ENCODE results near the gene LIMS2. TPM values are rescaled to one million over a fixed set of nuclear protein-coding genes. Genes with fewer than 3 reads are reported as not detected.

LIMS2 gene
- polyA plus RNA-seq, 1 donor (not counting 4 experiments of a cell fraction or from before 2014, with no cell fraction given) = not detected

DNA sequence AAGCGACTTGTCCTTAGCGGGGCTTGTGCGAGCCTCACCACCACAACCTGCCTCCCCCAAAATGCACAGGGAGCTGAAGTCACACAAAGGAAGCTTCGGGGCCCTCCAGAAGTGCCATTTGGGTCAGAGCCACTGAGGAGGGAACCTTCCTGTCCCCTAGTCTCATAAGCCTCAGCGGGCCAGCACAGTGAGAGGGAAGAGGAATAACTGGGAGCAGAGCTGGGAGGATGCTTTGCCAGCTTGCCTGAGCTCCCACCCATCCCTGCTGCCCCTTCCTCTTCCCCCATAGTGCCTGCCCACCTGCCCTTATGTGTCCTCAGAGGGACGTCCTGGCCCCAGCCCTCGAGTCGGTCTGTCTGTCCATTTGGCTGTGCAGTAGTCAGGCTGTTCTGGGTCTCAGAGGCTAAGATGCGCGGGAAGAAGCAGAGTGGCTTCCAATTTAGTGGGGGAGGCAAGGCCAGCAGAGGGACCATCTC is 81.2 kb downstream of the LIMS2 start:
- FAIRE-seq (no peak), DNase-seq (ENCODE audit: low read depth, low spot score) (no peak)
- no peak overlapping the region for H3K9ac ChIP-seq (ENCODE audit: control insufficient read depth, extremely low read depth, insufficient read depth, low read length)
- dilution Hi-C loops (cut with MboI; ENCODE audit: extremely low pct_ligation_motif_present, low sequenced_read_pairs) = loop anchor here (25.0 kb wide), 1 partner anchor 93 kb away; the partner anchor contains the start of gene LIMS2
- H4K20me1 ChIP-seq (ENCODE audit: control insufficient read depth, extremely low read depth, insufficient read depth, low read length) = no peaks in the 10 kb centered on the region
- H3K79me2 ChIP-seq (ENCODE audit: control insufficient read depth, insufficient read depth, low read length) = no peaks in the 10 kb centered on the region
- no peak overlapping the region for H3K4me3 ChIP-seq (ENCODE audit: control insufficient read depth in 2 of 3, extremely low read depth in 1 of 3, insufficient read depth in 2 of 3, low read depth in 1 of 3, low read length in 3 of 3)
- no peak overlapping the region for H2AFZ ChIP-seq (ENCODE audit: control insufficient read depth, low read length)
- no peaks in the 10 kb centered on the region for H3K27me3 ChIP-seq (ENCODE audit: control insufficient read depth, extremely low read depth, insufficient read depth, low read length)
- H3K9me1 ChIP-seq (ENCODE audit: control insufficient read depth, extremely low read depth, insufficient read depth, low read length) = no peaks in the 10 kb centered on the region
- no peak overlapping the region for H3K4me2 ChIP-seq (ENCODE audit: control insufficient read depth, extremely low read depth, insufficient read depth, low read depth, low read length)
- TF ChIP-seq EZH2 (IDR thresholded peaks at IDR 0.05; ENCODE audit: low read length) = no peak
- TF ChIP-seq, protein P1, sequence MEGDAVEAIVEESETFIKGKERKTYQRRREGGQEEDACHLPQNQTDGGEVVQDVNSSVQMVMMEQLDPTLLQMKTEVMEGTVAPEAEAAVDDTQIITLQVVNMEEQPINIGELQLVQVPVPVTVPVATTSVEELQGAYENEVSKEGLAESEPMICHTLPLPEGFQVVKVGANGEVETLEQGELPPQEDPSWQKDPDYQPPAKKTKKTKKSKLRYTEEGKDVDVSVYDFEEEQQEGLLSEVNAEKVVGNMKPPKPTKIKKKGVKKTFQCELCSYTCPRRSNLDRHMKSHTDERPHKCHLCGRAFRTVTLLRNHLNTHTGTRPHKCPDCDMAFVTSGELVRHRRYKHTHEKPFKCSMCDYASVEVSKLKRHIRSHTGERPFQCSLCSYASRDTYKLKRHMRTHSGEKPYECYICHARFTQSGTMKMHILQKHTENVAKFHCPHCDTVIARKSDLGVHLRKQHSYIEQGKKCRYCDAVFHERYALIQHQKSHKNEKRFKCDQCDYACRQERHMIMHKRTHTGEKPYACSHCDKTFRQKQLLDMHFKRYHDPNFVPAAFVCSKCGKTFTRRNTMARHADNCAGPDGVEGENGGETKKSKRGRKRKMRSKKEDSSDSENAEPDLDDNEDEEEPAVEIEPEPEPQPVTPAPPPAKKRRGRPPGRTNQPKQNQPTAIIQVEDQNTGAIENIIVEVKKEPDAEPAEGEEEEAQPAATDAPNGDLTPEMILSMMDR (optimal IDR thresholded peaks at IDR 0.05 in 1 of 3, IDR thresholded peaks at IDR 0.05 in 1 of 3, conservative IDR thresholded peaks at IDR 0.05 in 1 of 3; ENCODE audit: extremely low read depth in 1 of 3, insufficient read depth in 2 of 3, low read length in 3 of 3) = no peak
- H3K36me3 ChIP-seq (ENCODE audit: control insufficient read depth in 2 of 2, extremely low read depth in 1 of 2, insufficient read depth in 2 of 2, low read length in 2 of 2) = no peaks in the 10 kb centered on the region
- H3K27ac ChIP-seq (ENCODE audit: control insufficient read depth, insufficient read depth, low read length) = no peak overlapping the region
- no peaks in the 10 kb centered on the region for H3K4me1 ChIP-seq (ENCODE audit: control insufficient read depth, extremely low read depth, insufficient read depth, low read length)
- H3K9me3 ChIP-seq (ENCODE audit: control insufficient read depth, low read depth, low read length) = no peaks in the 10 kb centered on the region

DNA sequence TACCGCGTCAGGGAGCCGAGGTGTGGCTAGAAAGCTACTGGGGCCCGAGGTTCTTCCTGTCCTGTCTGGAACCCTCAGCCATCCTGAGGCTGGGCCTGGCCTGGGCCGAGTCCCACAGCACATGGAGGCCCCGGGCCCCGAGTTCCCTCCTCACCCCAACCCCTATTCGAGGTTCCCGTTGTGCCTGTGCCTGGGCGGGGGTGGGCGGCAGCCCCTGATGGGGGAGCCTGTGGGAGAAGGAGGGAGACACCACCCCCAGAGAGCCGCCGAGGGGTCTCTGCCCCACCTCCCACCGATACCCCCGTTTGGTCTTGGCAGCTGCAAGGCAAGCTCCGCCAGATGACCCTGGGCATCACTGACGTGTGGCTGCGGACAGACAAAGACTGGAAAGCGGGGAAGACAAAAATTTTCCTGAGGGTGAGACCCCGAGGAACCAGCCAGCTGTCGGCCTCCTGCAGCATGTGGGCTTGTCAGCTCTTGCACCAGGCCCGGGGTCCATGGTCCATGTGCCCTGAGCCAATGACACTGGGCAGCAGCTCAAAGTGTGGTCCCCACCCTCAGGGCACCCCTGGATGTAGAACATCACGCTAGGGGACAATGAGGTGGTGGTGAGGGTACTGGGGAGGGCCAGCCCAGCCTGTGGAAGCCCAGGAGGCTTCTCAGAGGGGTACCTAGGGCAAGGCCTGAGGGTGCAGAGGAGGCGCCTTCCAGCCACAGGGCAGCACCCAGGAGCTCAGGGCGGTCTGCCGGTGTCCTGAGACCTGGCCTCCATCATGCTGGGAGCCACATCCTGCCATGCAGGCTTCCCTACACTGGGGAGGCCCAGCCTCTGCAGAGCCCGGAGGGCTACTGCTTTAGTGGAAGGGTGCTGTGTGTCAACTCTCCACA is 81.9 kb downstream of the LIMS2 start:
- Histone ChIP-seq H3K27ac (ENCODE audit: control insufficient read depth, insufficient read depth, low read length) (no peak overlapping the region), H3K27me3 (ENCODE audit: control insufficient read depth, extremely low read depth, insufficient read depth, low read length) (no peaks in the 10 kb centered on the region), H3K9me3 (ENCODE audit: control insufficient read depth, low read depth, low read length) (no peaks in the 10 kb centered on the region), H2AFZ (ENCODE audit: control insufficient read depth, low read length) (no peak overlapping the region), H3K9me1 (ENCODE audit: control insufficient read depth, extremely low read depth, insufficient read depth, low read length) (no peaks in the 10 kb centered on the region), H3K9ac (ENCODE audit: control insufficient read depth, extremely low read depth, insufficient read depth, low read length) (no peak overlapping the region), H3K36me3 (ENCODE audit: control insufficient read depth in 2 of 2, extremely low read depth in 1 of 2, insufficient read depth in 2 of 2, low read length in 2 of 2) (no peaks in the 10 kb centered on the region), H4K20me1 (ENCODE audit: control insufficient read depth, extremely low read depth, insufficient read depth, low read length) (no peaks in the 10 kb centered on the region), H3K79me2 (ENCODE audit: control insufficient read depth, insufficient read depth, low read length) (no peaks in the 10 kb centered on the region), H3K4me2 (ENCODE audit: control insufficient read depth, extremely low read depth, insufficient read depth, low read depth, low read length) (no peak overlapping the region), H3K4me3 (ENCODE audit: control insufficient read depth in 2 of 3, extremely low read depth in 1 of 3, insufficient read depth in 2 of 3, low read depth in 1 of 3, low read length in 3 of 3) (no peak overlapping the region), H3K4me1 (ENCODE audit: control insufficient read depth, extremely low read depth, insufficient read depth, low read length) (no peaks in the 10 kb centered on the region)
- FAIRE-seq = no peak
- TF ChIP-seq, protein P1 (optimal IDR thresholded peaks at IDR 0.05 in 1 of 3, IDR thresholded peaks at IDR 0.05 in 1 of 3, conservative IDR thresholded peaks at IDR 0.05 in 1 of 3; ENCODE audit: extremely low read depth in 1 of 3, insufficient read depth in 2 of 3, low read length in 3 of 3) = no peak
- TF ChIP-seq EZH2 (IDR thresholded peaks at IDR 0.05; ENCODE audit: low read length) = no peak
- dilution Hi-C loops (cut with MboI; ENCODE audit: extremely low pct_ligation_motif_present, low sequenced_read_pairs) = loop anchor here (25.0 kb wide), 1 partner anchor 94 kb away; the partner anchor contains the start of gene LIMS2
- no peak for DNase-seq (ENCODE audit: low read depth, low spot score)
